Measurements from ENCODE around the gene EFHC1.
A peak's percentile ranks its signal among the peaks of the same experiment; 100 is the strongest.
"Not testable (repeated sequence)": the region's sequence is repeated elsewhere in the genome, so short reads cannot be mapped to it uniquely, and the experiment has no call there.

EFHC1 gene

GRCh38 chr6:52461194-52461593 lies 41.1 kb downstream of the EFHC1 start:
- not testable (repeated sequence) for DNase-seq

- no peak for DNase-seq
These were observed 54.0 kb downstream of the EFHC1 start for GRCh38 chr6:52474173-52474572.

- no peak for DNase-seq
These were observed 55.2 kb downstream of the EFHC1 start for GRCh38 chr6:52475307-52475706.

- DNase-seq: no peak
These were observed 62.9 kb downstream of the EFHC1 start for GRCh38 chr6:52482903-52483670.

GRCh38 chr6:52483671-52484003 lies 63.5 kb downstream of the EFHC1 start:
- no peak for DNase-seq

- DNase-seq: no peak
These were observed 69.7 kb downstream of the EFHC1 start for GRCh38 chr6:52489881-52490280.

- no peak for DNase-seq
These were observed 71.3 kb downstream of the EFHC1 start for GRCh38 chr6:52491203-52492069.

- no peak for DNase-seq
These were observed 73.5 kb downstream of the EFHC1 start for GRCh38 chr6:52493669-52494068.

- no peak for DNase-seq
These were observed 74.3 kb downstream of the EFHC1 start for GRCh38 chr6:52494298-52495072.

- no peak for DNase-seq
These were observed 75.8 kb downstream of the EFHC1 start for GRCh38 chr6:52495922-52496321.

GRCh38 chr6:52496631-52497030 lies 76.5 kb downstream of the EFHC1 start:
- no peak for DNase-seq

GRCh38 chr6:52497652-52498408 lies 77.7 kb downstream of the EFHC1 start:
- peak; percentile 66 for DNase-seq

GRCh38 chr6:52498538-52499017 lies 78.4 kb downstream of the EFHC1 start:
- DNase-seq: peak; percentile 15

- DNase-seq: no peak
These were observed 78.9 kb downstream of the EFHC1 start for GRCh38 chr6:52499026-52499425.

- DNase-seq: no peak
These were observed 79.6 kb downstream of the EFHC1 start for GRCh38 chr6:52499681-52500236.

- no peak for DNase-seq
These were observed 80.3 kb downstream of the EFHC1 start for GRCh38 chr6:52500238-52501129.

- DNase-seq: no peak
These were observed 82.3 kb downstream of the EFHC1 start for GRCh38 chr6:52502306-52503029.

GRCh38 chr6:52503323-52503747 lies 83.2 kb downstream of the EFHC1 start:
- DNase-seq: no peak

- DNase-seq: peak; percentile 22
These were observed 84.0 kb downstream of the EFHC1 start for GRCh38 chr6:52503851-52504781.

Data from CD4-positive, alpha-beta T cell treated with Interferon gamma for 1 hour (primary cell).